ENCODE results near the gene CCDC88C. TPM values are rescaled to one million over a fixed set of nuclear protein-coding genes. Genes with fewer than 3 reads are reported as not detected.

CCDC88C gene
- total RNA-seq, 1 donor from 2014 or later = 44.6 TPM

DNA sequence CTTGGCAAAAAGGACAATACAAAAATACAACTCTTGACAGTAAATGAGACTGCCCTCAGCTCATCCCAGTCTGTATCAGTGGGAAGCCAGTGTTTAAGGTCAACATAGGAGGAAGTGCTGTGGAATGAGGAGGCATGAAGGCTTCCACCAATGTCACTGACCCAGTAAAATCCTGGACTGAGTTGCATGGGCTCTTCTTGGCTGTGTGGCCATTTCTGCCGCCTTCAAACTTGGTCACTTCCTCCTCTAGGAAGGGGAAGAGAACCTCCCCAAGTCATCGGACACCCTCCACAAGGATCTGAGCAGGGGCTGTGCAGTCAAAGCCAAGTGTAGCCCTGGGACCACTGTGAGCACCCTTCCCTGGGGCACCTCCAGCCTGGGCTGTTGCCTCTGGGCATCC lies 185.0 kb downstream of the CCDC88C start:
- Mint-ChIP-seq H3K4me1 (no peaks in the 10 kb centered on the region), H3K27me3 (ENCODE audit: low read depth) (no peaks in the 10 kb centered on the region), H3K9me3 (no peaks in the 10 kb centered on the region), H3K36me3 (ENCODE audit: low read depth) (peaks cover 5% of the 10 kb centered on the region), H3K27ac (ENCODE audit: unreplicated experiment) (no peak overlapping the region), H3K4me3 (no peak overlapping the region)
- TF ChIP-seq, protein P1, sequence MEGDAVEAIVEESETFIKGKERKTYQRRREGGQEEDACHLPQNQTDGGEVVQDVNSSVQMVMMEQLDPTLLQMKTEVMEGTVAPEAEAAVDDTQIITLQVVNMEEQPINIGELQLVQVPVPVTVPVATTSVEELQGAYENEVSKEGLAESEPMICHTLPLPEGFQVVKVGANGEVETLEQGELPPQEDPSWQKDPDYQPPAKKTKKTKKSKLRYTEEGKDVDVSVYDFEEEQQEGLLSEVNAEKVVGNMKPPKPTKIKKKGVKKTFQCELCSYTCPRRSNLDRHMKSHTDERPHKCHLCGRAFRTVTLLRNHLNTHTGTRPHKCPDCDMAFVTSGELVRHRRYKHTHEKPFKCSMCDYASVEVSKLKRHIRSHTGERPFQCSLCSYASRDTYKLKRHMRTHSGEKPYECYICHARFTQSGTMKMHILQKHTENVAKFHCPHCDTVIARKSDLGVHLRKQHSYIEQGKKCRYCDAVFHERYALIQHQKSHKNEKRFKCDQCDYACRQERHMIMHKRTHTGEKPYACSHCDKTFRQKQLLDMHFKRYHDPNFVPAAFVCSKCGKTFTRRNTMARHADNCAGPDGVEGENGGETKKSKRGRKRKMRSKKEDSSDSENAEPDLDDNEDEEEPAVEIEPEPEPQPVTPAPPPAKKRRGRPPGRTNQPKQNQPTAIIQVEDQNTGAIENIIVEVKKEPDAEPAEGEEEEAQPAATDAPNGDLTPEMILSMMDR (conservative IDR thresholded peaks at IDR 0.05) = no peak
- DNase-seq (ENCODE audit: low read depth, low spot score) = no peak

DNA sequence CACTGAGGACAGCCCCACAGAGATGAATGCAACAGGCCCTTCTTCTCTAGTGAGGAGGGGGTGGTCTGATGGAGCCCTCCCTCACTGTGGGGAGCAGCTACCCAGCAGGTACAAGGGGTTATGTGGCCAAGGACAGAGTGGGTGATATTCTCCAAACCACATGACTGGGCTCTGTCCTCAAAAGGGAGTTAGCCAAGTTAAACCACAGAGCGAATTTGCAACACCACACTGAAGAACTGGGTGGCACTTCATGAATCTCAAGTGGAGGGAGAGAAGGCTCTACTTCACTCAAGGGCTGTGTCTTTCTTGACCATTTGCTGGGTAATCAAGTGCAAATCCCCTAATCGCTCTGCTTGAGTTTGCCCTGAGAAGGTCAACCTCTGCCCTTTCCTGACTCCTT lies 185.6 kb downstream of the CCDC88C start:
- DNase-seq (ENCODE audit: low read depth, low spot score) = no peak
- TF ChIP-seq, protein P1 (conservative IDR thresholded peaks at IDR 0.05) = no peak
- H3K36me3 Mint-ChIP-seq (ENCODE audit: low read depth) = peaks cover 5% of the 10 kb centered on the region
- no peak overlapping the region for H3K4me3 Mint-ChIP-seq
- H3K4me1 Mint-ChIP-seq = no peaks in the 10 kb centered on the region
- no peak overlapping the region for H3K27ac Mint-ChIP-seq (ENCODE audit: unreplicated experiment)
- H3K27me3 Mint-ChIP-seq (ENCODE audit: low read depth) = no peaks in the 10 kb centered on the region
- H3K9me3 Mint-ChIP-seq = no peaks in the 10 kb centered on the region

DNA sequence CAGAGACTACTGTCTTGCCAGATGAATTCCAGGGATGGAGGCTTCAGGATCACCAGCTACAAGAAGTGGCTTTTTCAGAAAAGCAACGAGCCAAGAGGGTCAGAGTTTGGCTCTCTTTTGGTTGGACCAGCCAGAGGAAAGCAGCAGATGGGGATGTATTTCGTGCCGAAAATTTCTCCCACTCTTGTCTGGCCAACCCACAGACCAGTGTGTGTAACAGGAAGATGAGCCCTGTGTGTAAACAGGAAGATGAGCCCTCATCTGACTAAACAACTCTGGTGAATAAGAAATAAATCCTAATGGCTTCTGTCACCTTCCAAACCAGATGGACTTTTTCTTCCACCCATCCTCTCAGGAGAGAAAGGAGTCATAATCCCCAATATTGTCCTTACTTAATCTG lies 186.2 kb downstream of the CCDC88C start:
- TF ChIP-seq, protein P1 (conservative IDR thresholded peaks at IDR 0.05) = no peak
- no peak for DNase-seq (ENCODE audit: low read depth, low spot score)
- no peaks in the 10 kb centered on the region for H3K9me3 Mint-ChIP-seq
- H3K4me1 Mint-ChIP-seq = no peaks in the 10 kb centered on the region
- H3K36me3 Mint-ChIP-seq (ENCODE audit: low read depth) = peaks cover 5% of the 10 kb centered on the region
- H3K27ac Mint-ChIP-seq (ENCODE audit: unreplicated experiment) = no peak overlapping the region
- no peaks in the 10 kb centered on the region for H3K27me3 Mint-ChIP-seq (ENCODE audit: low read depth)
- no peak overlapping the region for H3K4me3 Mint-ChIP-seq

DNA sequence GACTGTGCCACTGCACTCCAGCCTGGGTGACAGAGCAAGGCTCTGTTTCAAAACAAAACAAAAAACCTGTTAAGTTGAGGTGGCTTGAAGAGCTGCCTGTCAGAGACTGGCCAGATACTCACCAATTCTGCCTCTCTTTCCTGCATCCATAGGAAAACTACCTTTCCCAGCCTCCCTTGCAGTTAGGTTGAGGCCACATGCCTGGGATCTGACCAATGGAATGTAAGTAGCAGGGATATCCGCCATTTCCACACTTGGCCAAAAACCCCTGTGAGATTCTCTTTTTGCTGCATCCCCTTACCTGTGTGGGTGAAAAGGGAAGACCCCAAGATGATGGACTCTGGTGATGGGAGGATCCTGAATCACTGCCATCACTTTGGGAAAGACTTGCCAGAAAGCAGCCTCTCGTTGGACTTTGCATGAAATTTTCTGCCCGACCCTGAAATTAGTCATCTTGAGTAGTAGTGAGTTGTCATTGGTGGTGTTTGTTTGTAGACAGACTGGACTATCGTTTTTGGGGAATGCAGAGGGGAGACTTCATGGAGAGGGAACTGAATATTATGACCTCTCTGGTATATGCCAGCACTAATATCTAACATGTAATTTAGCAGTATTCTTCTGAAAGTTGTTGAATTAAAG lies 187.1 kb downstream of the CCDC88C start:
- Mint-ChIP-seq H3K4me1 (no peaks in the 10 kb centered on the region), H3K27ac (ENCODE audit: unreplicated experiment) (no peak overlapping the region), H3K9me3 (no peaks in the 10 kb centered on the region), H3K4me3 (no peak overlapping the region), H3K36me3 (ENCODE audit: low read depth) (peaks cover 5% of the 10 kb centered on the region), H3K27me3 (ENCODE audit: low read depth) (no peaks in the 10 kb centered on the region)
- no peak for DNase-seq (ENCODE audit: low read depth, low spot score)
- TF ChIP-seq, protein P1 (conservative IDR thresholded peaks at IDR 0.05) = no peak

DNA sequence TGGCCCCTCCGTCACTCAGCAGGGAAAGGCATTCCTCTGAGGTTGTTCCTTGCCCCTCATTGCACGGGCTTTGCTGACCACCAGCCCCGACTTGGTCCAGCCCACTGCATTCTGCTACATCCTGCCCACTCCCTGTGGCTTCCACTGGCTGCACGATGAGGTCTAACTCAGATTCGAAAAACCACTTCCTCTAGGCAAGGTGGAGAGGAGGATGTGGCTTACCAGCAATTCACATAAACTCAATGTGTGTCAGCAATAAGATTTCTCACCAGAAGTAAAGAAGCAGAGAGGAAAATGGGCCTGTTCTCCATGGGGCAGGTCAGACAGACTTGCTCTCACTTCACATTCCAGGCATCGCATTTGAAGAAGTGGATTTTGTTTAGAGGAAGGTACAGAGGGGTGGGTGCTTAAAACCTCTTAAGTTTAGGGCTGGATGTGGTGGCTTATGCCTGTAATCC lies 187.8 kb downstream of the CCDC88C start:
- no peak overlapping the region for H3K4me3 Mint-ChIP-seq
- no peaks in the 10 kb centered on the region for H3K27me3 Mint-ChIP-seq (ENCODE audit: low read depth)
- no peaks in the 10 kb centered on the region for H3K9me3 Mint-ChIP-seq
- TF ChIP-seq, protein P1 (conservative IDR thresholded peaks at IDR 0.05) = no peak
- peaks cover 5% of the 10 kb centered on the region for H3K36me3 Mint-ChIP-seq (ENCODE audit: low read depth)
- no peak for DNase-seq (ENCODE audit: low read depth, low spot score)
- no peaks in the 10 kb centered on the region for H3K4me1 Mint-ChIP-seq
- H3K27ac Mint-ChIP-seq (ENCODE audit: unreplicated experiment) = no peak overlapping the region

All from neural crest cell (in vitro differentiated cells).